HK-2 (cell line): Measurements from ENCODE around the gene RYR3.

Source experiments
- DNase-seq: peaks from one replicate; pipeline ENCODE4 v3.0.0-alpha.2; 2018; ENCODE audit not compliant: unreplicated experiment

Gene RYR3

DNA sequence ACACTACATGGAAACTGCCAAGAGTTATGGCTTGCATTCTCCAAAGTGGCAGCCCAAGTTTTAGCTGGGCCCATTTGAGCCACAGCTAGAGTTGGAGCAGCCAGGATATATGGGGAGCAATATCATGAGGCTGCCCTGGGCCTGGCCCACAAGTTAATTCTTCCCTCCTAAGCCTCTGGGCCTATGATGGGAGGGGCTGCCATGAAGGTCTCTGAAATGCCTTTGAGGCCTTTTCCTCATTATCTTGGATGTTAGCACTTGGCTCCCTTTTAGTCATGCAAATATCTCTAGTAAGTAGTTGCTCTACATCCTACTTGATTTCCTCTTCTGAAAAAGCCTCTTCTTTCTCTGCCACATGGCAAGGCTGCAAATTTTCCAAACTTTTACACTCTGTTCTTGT lies 400.0 kb downstream of the RYR3 start:
- no peak for DNase-seq

DNA sequence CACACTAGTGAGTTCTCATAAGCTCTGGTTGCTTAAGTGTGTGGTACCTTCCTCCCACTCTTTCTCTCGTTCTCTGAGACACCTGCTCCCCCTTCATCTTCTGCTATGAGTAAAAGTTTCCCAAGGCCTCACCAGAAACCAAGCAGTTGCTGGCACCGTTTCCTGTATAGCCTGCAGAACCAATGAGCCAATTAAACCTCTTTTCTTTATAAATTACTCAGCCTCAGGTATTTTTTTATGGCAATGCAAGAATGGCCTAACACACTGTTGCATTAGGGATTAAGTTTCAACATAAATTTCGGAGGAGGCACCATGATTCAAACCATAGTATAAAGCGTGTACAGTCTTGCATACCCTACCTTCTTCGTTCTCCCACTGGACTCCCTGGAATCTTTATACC lies 405.3 kb downstream of the RYR3 start:
- no peak for DNase-seq

GRCh38 chr15:33720952-33721351 lies 410.2 kb downstream of the RYR3 start:
- DNase-seq: no peak

DNA sequence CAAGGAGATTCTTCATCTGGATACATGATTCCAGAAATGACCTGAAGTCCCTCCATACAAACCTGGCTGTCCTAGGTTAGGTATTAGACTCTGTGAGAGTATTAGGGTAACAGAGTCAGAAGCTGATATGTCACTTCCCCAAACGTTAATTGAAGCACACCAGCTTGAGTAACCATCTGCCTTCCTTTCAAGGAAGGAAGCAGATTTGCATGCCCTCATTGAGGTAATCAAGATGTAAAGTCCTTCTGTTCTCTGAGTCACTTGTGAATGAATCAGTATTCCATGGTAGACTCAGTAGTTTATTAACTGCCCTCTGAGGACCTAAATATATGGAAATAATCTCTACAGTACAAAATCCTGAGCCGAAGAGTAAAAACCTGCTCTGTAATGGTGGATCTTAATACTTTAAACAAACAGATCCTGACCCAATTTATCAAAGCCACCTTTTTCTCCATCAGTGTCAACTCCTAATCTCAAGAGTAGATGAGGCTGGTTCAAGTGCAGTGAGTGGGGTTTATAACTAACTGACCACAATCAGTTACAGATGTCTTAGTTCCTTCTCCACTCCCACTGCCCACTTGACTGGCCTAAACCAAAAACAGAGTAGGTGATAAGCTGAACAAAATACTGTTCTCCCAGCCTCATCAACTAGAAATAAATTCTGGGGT lies 411.4 kb downstream of the RYR3 start:
- DNase-seq: no peak

DNA sequence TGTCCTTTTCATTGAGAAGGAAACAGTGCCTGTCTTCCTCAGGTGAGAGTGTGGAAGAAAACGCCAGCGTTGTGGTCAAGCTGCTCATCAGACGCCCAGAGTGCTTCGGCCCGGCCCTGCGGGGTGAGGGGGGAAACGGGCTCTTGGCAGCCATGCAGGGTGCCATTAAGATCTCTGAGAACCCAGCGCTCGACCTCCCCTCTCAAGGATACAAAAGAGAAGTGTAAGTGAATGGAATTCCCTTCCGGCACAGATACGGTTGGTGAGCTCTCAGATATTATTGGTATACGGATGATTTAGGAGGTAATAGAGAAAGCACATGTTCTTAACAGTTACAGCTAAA lies 411.9 kb downstream of the RYR3 start:
- peak; percentile 34 for DNase-seq

GRCh38 chr15:33724321-33725036 lies 413.7 kb downstream of the RYR3 start:
- DNase-seq: no peak

- DNase-seq: no peak
Measured at GRCh38 chr15:33729653-33730052, 418.9 kb downstream of the RYR3 start.

DNA sequence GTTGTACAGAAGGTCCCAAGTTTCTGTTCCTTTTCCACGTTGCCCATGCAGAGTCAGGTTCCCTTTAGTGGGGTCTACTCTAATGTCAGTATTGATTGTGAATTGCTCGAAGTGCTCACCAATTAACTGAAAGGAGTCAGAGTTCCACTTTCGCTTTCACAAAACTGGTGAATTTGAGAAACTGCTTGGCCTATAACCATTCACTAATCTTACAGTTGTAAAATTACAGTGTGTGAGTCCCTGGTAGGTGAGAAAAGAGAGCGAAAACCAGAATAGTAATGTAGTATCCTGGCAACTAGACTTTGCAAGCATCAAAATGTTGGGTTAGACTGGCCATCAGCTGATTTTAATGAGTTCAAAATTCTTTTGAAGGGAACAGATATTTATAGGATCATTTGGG lies 420.0 kb downstream of the RYR3 start:
- DNase-seq: no peak

DNA sequence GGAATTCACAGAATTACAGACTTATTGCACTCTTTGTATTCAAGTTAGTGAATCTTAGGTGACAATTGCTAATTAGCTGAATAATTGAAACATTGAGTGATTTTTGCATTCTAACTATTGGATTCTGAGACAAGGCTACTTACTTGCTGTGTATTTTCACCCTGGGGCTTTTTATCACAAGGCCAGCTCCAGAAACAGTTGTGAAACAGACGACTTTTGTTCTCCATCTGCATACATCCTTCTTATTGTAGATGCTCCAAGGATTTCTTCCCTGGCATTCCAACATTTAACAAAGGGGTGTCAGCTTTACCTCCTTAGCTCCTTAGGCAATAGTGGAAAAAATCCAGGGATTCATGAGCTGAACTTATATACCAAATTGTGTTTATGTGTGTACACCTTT lies 424.4 kb downstream of the RYR3 start:
- DNase-seq: no peak

GRCh38 chr15:33735637-33736247 lies 425.0 kb downstream of the RYR3 start:
- DNase-seq: no peak

DNA sequence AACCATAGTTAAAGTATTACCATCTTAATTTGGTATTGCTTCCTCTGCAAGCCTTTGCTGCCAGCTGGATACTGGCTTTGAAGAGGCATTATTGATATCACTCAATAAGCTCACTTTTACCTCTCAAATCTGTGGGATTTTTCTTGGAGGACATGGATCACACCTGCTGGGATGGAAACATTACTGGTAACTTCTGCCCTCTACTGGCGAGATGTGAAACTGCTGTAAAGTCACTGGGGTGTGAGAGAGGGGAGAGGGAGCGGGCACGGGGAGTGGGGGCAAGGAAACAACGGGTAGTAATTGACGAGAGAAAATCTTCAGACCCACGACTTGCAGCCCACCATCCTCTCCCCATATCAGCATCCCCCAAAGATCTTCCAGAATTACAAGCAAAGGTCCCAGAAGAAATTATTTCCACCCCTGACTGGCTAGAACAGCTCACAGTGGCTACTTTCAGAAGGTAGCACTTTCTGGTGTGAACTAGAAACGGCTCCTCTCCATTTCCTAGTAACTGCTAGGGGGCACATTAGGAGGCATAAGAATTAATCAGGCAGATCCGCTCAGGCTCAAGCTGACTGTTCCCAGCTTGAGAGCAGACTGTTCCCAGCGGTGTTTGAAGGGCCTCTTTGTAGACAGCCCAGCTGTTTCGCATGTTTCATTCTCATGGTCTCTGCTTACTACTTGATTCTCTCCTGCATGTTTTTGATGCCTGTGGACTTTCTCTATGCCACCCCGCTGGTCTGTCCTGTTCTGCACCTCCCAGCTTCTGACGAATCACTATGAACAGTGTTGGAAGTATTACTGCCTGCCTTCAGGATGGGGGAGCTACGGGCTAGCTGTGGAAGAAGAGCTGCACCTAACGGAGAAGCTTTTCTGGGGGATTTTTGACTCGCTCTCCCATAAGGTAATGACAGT lies 427.2 kb downstream of the RYR3 start:
- DNase-seq: no peak

DNA sequence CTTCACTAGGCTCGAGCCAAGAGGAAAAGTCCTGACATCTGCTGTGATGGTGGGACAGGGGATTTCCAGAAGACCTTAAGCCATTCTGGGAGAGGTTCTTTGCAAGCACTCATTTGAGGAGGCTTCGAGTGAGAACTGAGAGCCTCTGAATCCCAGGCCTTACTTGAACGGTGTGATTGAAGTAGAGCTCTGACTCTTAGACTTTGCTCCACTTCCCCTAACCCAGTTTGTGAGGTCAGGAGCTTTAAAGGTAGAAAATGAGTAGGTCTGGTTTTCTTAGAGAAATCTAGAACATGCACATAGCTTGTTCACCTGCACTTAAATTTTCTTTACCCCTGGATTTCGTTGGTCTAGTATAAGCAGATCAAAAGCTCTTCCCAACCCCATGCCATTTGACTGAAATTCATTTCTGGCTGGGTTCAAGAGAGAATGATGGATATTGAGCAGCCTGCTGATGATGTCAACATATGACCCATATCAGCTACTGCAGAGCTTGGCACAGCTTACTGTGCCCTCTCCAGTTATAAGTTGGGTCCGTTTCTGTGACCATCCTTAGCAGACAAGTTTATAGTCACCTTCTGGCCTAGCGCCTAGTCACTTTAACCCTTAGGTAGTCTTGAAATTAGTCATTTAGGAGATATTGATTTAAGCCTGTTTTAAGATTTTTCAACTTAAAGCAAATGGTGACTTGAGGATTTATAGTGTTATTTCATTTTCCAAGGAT lies 428.3 kb downstream of the RYR3 start:
- DNase-seq: no peak

DNA sequence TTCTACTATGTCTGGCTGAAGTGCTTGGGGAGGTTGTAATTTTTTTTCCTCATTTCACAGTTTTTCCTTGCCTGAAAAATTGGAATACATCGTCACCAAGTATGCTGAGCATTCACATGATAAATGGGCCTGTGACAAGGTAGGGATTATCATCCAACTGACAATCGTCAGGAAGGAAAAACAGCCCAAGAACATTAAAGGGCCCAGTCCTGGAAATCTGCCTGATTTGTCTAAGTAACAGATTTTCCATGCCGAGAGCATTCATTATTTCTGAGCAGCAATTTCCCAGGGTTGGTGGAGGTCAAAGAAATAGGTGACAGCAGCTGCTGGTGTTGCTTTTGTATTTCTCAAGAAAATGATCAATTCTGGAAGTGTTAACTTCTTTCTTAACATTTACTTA lies 431.5 kb downstream of the RYR3 start:
- DNase-seq: no peak

- no peak for DNase-seq
Measured at GRCh38 chr15:33742800-33743199, 432.0 kb downstream of the RYR3 start.

- no peak for DNase-seq
Measured at GRCh38 chr15:33746203-33746602, 435.4 kb downstream of the RYR3 start.

- DNase-seq: no peak
Measured at GRCh38 chr15:33753012-33753411, 442.2 kb downstream of the RYR3 start.

DNA sequence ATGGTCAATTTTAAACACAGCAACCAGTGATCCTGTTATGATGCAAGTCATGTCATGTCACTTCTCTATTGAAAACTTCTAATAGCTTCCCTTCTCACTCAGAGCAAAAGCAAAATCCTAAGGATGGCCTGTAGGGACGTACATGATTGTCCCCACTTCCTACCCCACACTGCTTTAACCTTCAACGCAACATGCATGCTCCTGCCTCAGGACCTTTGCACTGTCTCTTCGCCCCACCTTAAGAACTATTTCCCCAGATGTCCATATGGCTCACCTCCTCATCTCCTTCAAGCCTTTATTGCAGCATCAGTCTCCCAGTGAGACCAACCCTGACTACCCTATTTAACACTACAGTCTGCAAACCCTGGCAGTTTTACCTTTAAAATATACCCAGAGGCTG lies 443.5 kb downstream of the RYR3 start:
- no peak for DNase-seq

- DNase-seq: no peak
Measured at GRCh38 chr15:33756961-33757360, 446.2 kb downstream of the RYR3 start.

DNA sequence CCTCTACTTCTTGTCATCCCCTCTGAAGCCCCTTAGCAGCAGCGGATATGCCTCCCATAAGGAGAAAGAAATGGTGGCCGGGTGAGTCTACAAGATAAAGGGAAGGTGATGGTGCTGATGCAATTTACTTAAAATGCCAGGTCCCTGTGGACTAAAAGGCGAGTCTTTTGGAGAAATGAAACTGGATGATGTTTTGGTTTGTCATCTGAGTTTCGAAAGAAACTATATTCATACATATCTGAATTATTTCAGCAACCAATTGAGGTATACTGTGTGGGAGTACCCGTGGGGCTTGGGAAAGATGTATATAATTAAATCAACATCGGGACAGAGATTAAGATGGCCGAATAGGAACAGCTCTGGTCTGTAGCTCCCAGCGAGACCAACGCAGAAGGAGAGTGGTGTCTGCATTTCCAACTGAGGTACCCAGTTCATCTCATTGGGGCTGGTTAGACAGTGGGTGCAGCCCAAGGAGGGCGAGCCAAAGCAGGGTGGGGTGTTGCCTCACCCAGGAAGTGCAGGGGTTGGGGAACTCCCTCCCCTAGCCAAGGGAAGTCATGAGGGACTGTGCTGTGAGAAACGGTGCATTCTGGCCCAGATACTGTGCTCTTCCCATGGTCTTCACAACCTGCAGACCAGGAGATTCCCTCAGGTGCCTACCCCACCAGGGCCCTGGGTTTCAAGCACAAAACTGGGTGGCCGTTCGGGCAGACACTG lies 446.9 kb downstream of the RYR3 start:
- no peak for DNase-seq

DNA sequence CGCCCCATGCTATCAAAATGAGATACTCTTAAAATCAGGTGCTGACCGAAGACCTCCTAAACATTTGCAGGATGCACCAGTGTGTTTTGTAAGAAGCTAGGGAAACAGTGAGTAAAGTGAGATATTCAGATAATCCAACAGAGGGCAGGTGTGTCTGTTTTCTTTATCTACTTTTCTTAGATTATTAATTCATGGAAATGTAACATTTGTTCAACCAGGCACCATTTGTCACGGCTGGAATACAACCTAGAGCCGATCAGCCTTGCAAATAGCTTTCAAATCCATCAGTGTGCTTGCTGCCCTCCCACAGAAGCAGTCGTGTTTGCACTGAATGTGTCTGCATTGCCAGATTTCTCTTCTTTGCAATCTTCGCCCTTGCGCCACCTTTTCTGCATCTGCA lies 455.6 kb downstream of the RYR3 start:
- DNase-seq: no peak

DNA sequence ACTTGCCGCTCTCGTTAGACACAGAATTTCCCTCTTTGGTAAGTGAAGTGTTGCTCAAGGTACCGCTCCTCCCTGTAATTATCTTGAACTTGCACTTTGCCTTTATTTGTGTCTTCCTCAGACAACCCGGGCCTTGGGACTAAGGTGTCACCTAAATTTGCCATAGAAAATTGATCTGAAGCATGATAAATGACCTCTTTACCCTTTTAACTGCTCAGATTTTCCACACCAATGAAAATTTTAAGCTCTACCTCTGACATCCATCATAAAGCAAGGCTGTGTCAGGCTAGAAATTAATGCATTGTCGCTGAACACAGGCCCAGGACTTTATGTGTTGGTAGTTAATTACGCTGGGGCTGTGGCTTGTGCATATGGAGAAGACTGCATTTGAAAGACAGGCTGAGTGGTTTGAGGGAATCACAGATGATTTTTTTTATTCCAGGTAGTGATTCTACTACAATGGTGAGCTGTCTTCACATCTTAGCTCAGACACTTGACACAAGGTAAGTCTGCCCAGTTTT lies 458.0 kb downstream of the RYR3 start:
- DNase-seq: no peak
